Right atrium auricular region (tissue), 2 donors: ENCODE measurements around the gene SELENOO. TPM values are rescaled to one million over a fixed set of nuclear protein-coding genes. Genes with fewer than 3 reads are reported as not detected.

ENCODE experiments used
- DNase-seq: peaks from one replicate; pipeline ENCODE4 v3.0.0-alpha.2; 2019; ENCODE audit warnings: low spot score
- H3K27ac ChIP-seq, 2 donors: fragments of 200-600 bp; sonication (generic); 1 replicate in 1 of 2; 2 replicates in 1 of 2; pipeline ENCODE4 v1.5.1; 2016 to 2019
- H3K27me3 ChIP-seq, 2 donors: fragments of 200-600 bp; sonication (generic); one replicate each; pipeline versions ENCODE4 v1.5.1 to v1.6.0; 2017 to 2019
- H3K36me3 ChIP-seq: fragments of 200-600 bp; sonication (generic); one replicate; pipeline ENCODE4 v1.5.1; 2016
- H3K4me1 ChIP-seq, 2 donors: fragments of 200-600 bp; sonication (generic); one replicate each; pipeline versions ENCODE4 v1.5.1 to v1.6.0; 2017 to 2019
- H3K4me3 ChIP-seq, 2 donors: fragments of 200-600 bp; sonication (generic); 1 replicate in 1 of 2; 2 replicates in 1 of 2; pipeline ENCODE4 v1.5.1; 2017 to 2019; ENCODE audit warnings: mild to moderate bottlenecking in 1 of 2, moderate library complexity in 1 of 2
- H3K9me3 ChIP-seq, 2 donors: fragments of 200-600 bp; sonication (generic); one replicate each; pipeline ENCODE4 v1.5.1; 2019
- total RNA-seq, 2 donors: library from RNA; depleted of rRNA; stranded (reverse); fragments of >200 nt; gene quantifications; one replicate each; pipeline ENCODE4 v1.1.0, GENCODE V29; 2016
- TF ChIP-seq, protein P1 (sequence below), 2 donors: fragments of 200-600 bp; sonication (generic); IDR thresholded peaks; one replicate each; pipeline ENCODE4 v1.5.1; 2019; ENCODE audit warnings: antibody characterized with exemption in 2 of 2

Gene SELENOO
- total RNA-seq, 2 donors from 2014 or later: 18.0 to 20.0 TPM

GRCh38 chr22:50243685-50244419 lies 43.0 kb downstream of the SELENOO start:
- H3K4me3 ChIP-seq: peak overlapping the region; percentile 73 to 96
- no peaks in the 10 kb centered on the region for H3K9me3 ChIP-seq
- H3K4me1 ChIP-seq: peaks cover 0 to 50% of the 10 kb centered on the region in 2 donors

GRCh38 chr22:50244420-50245213 lies 43.8 kb downstream of the SELENOO start, which contains the start of gene TUBGCP6:
Gene TUBGCP6, minus strand, starts transcription at chr22:50245023. Its CDS starts 564 bp downstream, at chr22:50244459.
- H3K27me3 ChIP-seq: no peaks in the 10 kb centered on the region
- H3K9me3 ChIP-seq: no peaks in the 10 kb centered on the region
- DNase-seq: peak; percentile 95
- TF ChIP-seq, protein P1, sequence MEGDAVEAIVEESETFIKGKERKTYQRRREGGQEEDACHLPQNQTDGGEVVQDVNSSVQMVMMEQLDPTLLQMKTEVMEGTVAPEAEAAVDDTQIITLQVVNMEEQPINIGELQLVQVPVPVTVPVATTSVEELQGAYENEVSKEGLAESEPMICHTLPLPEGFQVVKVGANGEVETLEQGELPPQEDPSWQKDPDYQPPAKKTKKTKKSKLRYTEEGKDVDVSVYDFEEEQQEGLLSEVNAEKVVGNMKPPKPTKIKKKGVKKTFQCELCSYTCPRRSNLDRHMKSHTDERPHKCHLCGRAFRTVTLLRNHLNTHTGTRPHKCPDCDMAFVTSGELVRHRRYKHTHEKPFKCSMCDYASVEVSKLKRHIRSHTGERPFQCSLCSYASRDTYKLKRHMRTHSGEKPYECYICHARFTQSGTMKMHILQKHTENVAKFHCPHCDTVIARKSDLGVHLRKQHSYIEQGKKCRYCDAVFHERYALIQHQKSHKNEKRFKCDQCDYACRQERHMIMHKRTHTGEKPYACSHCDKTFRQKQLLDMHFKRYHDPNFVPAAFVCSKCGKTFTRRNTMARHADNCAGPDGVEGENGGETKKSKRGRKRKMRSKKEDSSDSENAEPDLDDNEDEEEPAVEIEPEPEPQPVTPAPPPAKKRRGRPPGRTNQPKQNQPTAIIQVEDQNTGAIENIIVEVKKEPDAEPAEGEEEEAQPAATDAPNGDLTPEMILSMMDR (IDR thresholded peaks at IDR 0.05): peak in 1 of 2 donors; percentile 45
- peak within 1 kb of the TSS; percentile 73 to 96 for H3K4me3 ChIP-seq
- H3K36me3 ChIP-seq: peaks cover 10% of the 10 kb centered on the region
- H3K27ac ChIP-seq: peak within 1 kb of the TSS; percentile 88 to 89
- peaks cover 0 to 55% of the 10 kb centered on the region in 2 donors for H3K4me1 ChIP-seq

More at GRCh38 chr22:50243685-50244419, 43.0 kb downstream of the SELENOO start:
- peak overlapping the region; percentile 88 to 89 for H3K27ac ChIP-seq
- TF ChIP-seq, protein P1 (IDR thresholded peaks at IDR 0.05): no peak
- H3K27me3 ChIP-seq: no peaks in the 10 kb centered on the region
- no peak for DNase-seq
- H3K36me3 ChIP-seq: peaks cover 15% of the 10 kb centered on the region

DNA sequence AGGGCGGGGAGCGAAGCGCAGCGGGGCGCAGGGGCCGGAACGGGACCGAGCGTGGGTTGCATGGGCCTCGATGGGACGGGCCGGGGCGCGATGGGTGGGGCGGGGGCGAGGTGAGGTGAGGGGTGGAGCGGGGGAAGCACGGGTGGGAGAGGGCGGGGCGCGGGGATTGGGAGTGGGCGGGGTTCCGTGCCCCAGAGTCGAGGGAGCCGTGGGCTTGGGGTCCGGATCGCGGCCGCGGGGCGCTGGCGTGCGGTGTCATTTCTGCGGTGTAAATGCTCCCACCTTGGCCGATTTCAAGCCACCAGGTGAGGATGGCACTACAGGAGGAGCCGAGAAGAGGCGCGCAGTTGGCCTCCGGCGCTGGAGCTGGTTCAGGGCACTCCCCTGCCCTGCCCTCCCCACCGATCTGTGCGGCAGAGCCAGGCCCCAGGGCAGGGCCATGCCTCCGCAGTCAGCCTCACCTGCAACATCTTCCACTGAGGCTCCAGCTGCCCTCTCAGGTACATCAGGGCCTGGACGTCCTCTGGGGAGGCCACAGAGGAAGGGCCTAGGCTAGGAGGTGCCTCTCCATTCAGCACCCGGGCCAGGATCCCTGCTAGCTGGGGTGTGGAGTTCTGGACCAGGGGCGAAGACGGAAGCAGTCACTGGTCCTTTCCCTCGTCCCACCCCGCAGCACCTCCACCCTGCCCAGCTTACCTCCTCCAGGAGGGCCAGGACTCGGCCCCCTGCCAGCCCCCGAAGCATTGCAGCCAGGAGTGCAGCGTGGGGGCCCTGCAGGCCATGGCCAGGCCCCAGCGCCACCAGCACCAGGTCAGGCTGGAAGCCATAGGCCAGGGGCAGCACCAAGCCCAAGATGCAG lies 44.6 kb downstream of the SELENOO start:
- no peaks in the 10 kb centered on the region for H3K27me3 ChIP-seq
- H3K4me1 ChIP-seq: peaks cover 0 to 63% of the 10 kb centered on the region in 2 donors
- peak overlapping the region; percentile 73 to 96 for H3K4me3 ChIP-seq
- H3K9me3 ChIP-seq: no peaks in the 10 kb centered on the region
- H3K27ac ChIP-seq: peak overlapping the region; percentile 88 to 89
- peaks cover 2% of the 10 kb centered on the region for H3K36me3 ChIP-seq
- TF ChIP-seq, protein P1 (IDR thresholded peaks at IDR 0.05): no peak
- no peak for DNase-seq

DNA sequence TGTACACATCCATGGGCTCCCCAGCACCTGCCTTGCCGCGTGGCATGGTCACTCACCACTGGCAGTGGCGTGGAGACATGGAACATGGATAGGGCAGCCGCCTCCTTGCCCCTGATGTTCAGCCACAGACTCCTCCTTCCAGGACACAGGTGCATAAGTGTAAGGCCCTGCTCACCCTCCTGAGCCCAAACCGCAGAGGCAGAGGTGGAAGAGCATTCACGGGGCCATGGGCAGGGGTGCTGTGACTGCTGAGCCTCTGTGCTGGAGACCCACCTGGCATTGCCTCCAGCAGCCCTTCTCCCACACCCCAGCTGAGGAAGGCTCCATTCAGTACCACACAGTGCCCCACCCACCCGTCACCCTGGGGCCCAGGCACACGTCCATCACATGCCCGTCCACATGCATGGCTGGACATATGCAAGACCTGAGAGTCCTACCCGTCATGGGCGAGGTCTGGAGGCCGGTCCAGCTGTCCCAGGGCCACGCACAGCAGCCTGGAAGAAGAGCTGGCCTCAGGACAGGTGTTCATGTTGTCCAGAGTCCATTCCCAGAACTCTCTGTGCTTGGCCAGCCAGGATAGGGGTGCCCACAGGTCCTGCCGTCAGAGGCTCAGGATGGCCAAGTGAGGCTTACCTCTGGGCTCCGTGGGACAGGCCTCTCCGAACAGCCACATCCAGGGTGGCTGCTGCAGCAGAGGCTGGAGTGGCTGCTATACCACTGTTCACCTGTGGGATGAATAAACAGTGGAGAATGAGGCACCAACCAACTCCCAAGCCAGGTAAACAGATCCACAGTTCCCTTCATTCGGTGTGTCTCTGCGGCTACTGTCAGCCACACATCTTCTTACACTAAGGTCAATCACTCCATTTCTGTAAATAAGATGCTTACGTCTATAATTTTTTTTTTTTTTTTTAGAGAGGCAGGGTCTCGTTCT lies 45.7 kb downstream of the SELENOO start:
- Histone ChIP-seq H3K9me3 (no peaks in the 10 kb centered on the region), H3K27me3 (no peaks in the 10 kb centered on the region), H3K36me3 (no peaks in the 10 kb centered on the region), H3K4me1 (peaks cover 0 to 61% of the 10 kb centered on the region in 2 donors), H3K4me3 (no peak overlapping the region), H3K27ac (no peak overlapping the region)
- no peak for DNase-seq
- TF ChIP-seq, protein P1 (IDR thresholded peaks at IDR 0.05): no peak
